Measurements from ENCODE around the gene SHISAL1. TPM values are rescaled to one million over a fixed set of nuclear protein-coding genes. Genes with fewer than 3 reads are reported as not detected.

Gene SHISAL1
- total RNA-seq, 1 donor from 2014 or later = 6.5 TPM

- TF ChIP-seq CTCF (IDR thresholded peaks at IDR 0.05; ENCODE audit: unreplicated experiment) = no peak
- Mint-ChIP-seq H3K27ac (ENCODE audit: unreplicated experiment) (no peak overlapping the region), H3K9me3 (ENCODE audit: unreplicated experiment) (no peaks in the 10 kb centered on the region), H3K27me3 (ENCODE audit: unreplicated experiment) (peaks cover under 1% of the 10 kb centered on the region), H3K4me1 (ENCODE audit: unreplicated experiment) (no peaks in the 10 kb centered on the region), H3K4me3 (ENCODE audit: unreplicated experiment) (no peak overlapping the region), H3K36me3 (ENCODE audit: low read depth, unreplicated experiment) (peaks cover 1% of the 10 kb centered on the region)
- DNase-seq (ENCODE audit: low spot score) = no peak
Measured at GRCh38 chr22:44338906-44339305, 26.2 kb upstream of the SHISAL1 start.

GRCh38 chr22:44338177-44338810 lies 25.5 kb upstream of the SHISAL1 start:
- Mint-ChIP-seq H3K4me1 (ENCODE audit: unreplicated experiment) (no peaks in the 10 kb centered on the region), H3K36me3 (ENCODE audit: low read depth, unreplicated experiment) (no peaks in the 10 kb centered on the region), H3K9me3 (ENCODE audit: unreplicated experiment) (no peaks in the 10 kb centered on the region), H3K27ac (ENCODE audit: unreplicated experiment) (no peak overlapping the region), H3K4me3 (ENCODE audit: unreplicated experiment) (no peak overlapping the region), H3K27me3 (ENCODE audit: unreplicated experiment) (no peaks in the 10 kb centered on the region)
- TF ChIP-seq CTCF (IDR thresholded peaks at IDR 0.05; ENCODE audit: unreplicated experiment) = no peak
- DNase-seq (ENCODE audit: low spot score) = no peak

GRCh38 chr22:44337678-44338004 lies 24.9 kb upstream of the SHISAL1 start:
- no peak overlapping the region for H3K4me3 Mint-ChIP-seq (ENCODE audit: unreplicated experiment)
- no peak for DNase-seq (ENCODE audit: low spot score)
- TF ChIP-seq CTCF (IDR thresholded peaks at IDR 0.05; ENCODE audit: unreplicated experiment) = no peak
- no peaks in the 10 kb centered on the region for H3K9me3 Mint-ChIP-seq (ENCODE audit: unreplicated experiment)
- no peaks in the 10 kb centered on the region for H3K27me3 Mint-ChIP-seq (ENCODE audit: unreplicated experiment)
- H3K36me3 Mint-ChIP-seq (ENCODE audit: low read depth, unreplicated experiment) = no peaks in the 10 kb centered on the region
- H3K27ac Mint-ChIP-seq (ENCODE audit: unreplicated experiment) = no peak overlapping the region
- H3K4me1 Mint-ChIP-seq (ENCODE audit: unreplicated experiment) = no peaks in the 10 kb centered on the region

- Mint-ChIP-seq H3K4me1 (ENCODE audit: unreplicated experiment) (no peaks in the 10 kb centered on the region), H3K27me3 (ENCODE audit: unreplicated experiment) (peaks cover 2% of the 10 kb centered on the region), H3K27ac (ENCODE audit: unreplicated experiment) (no peak overlapping the region), H3K9me3 (ENCODE audit: unreplicated experiment) (no peaks in the 10 kb centered on the region), H3K36me3 (ENCODE audit: low read depth, unreplicated experiment) (no peaks in the 10 kb centered on the region), H3K4me3 (ENCODE audit: unreplicated experiment) (no peak overlapping the region)
- no peak for DNase-seq (ENCODE audit: low spot score)
- TF ChIP-seq CTCF (IDR thresholded peaks at IDR 0.05; ENCODE audit: unreplicated experiment) = no peak
Measured at GRCh38 chr22:44336962-44337677, 24.4 kb upstream of the SHISAL1 start.

Measured in endothelial cell (in vitro differentiated cells).